ENCODE data around the gene SSH2.
"Not testable (repeated sequence)": the region's sequence is repeated elsewhere in the genome, so short reads cannot be mapped to it uniquely, and the experiment has no call there.

The SSH2 gene

GRCh38 chr17:29661213-29661612, 268.8 kb downstream of the SSH2 start:
- no peak for DNase-seq
- in situ Hi-C loops (cut with MboI; ENCODE audit: low pct_unique_long_range_greater_than_20kb, low sequenced_read_pairs), result no loop called here

DNA sequence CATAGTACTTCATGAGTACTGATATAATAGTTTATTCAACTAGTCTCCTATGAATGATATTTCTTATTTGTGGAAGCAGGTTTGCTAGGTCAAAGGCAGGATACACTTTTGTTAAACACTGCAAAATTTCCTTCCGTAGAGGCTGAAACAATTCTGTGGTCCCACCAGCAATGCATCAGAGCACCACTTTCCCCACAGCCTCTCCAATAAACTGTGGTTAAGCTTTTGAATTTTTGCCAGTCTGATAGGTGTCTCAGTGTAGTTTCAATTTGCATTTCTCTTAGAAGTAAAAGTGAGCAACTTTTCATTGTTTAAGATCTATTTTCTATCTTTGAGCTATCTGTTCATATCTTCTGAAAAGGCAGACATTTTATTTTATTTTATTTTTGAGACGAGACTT, 270.9 kb downstream of the SSH2 start:
- in situ Hi-C loops (cut with MboI; ENCODE audit: low pct_unique_long_range_greater_than_20kb, low sequenced_read_pairs), result no loop called here
- DNase-seq, result no peak

- in situ Hi-C loops (cut with MboI; ENCODE audit: low pct_unique_long_range_greater_than_20kb, low sequenced_read_pairs), result no loop called here
- DNase-seq, result no peak
These were observed 274.7 kb downstream of the SSH2 start for GRCh38 chr17:29655323-29655722.

GRCh38 chr17:29653995-29654714, 275.9 kb downstream of the SSH2 start:
- in situ Hi-C loops (cut with MboI; ENCODE audit: low pct_unique_long_range_greater_than_20kb, low sequenced_read_pairs), result no loop called here

GRCh38 chr17:29652976-29653375, 277.1 kb downstream of the SSH2 start:
- no peak for DNase-seq
- in situ Hi-C loops (cut with MboI; ENCODE audit: low pct_unique_long_range_greater_than_20kb, low sequenced_read_pairs), result no loop called here

More at GRCh38 chr17:29653995-29654714, 275.9 kb downstream of the SSH2 start:
- DNase-seq, result no peak

GRCh38 chr17:29651913-29652312, 278.1 kb downstream of the SSH2 start:
- in situ Hi-C loops (cut with MboI; ENCODE audit: low pct_unique_long_range_greater_than_20kb, low sequenced_read_pairs); DNase-seq: not testable (repeated sequence)

GRCh38 chr17:29650396-29650795, 279.6 kb downstream of the SSH2 start:
- in situ Hi-C loops (cut with MboI; ENCODE audit: low pct_unique_long_range_greater_than_20kb, low sequenced_read_pairs), result no loop called here
- no peak for DNase-seq

DNA sequence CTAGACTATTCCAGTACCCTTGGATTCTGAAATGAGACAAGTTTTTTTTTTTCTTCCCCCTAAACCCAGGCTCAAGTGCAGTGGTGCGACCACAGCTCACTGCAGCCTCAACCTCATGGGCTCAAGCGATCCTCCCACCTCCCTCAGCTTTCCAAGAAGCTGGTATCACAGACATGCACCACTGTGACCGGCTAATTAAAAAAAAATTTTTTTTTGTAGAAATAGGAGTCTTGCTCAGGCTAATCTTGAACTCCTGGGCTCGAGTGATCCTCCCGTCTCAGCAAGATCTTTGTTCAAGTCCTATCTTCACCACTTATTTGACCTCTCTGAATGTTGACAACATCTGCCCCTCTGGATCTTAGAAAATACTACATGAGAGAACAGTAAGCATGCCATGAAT, 280.7 kb downstream of the SSH2 start:
- no peak for DNase-seq

DNA sequence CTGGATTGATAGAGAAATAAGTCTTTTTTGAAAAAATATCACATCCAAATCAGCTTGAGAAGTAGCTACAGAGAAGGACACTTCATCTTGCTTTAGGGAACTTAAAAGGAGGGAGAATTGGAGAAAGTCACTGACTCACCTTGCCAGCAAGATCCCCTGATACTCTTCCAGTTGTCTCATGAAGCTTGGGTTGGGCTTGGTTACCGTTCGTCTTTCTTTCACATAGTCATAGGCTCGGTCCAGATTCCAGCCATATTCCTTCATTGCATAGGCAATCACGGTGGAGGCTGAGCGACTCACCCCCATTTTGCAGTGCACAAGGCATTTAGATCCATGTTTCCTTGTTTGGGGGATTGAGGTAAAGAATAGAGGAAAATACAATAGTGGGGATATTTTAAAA, 282.0 kb downstream of the SSH2 start:
- in situ Hi-C loops (cut with MboI; ENCODE audit: low pct_unique_long_range_greater_than_20kb, low sequenced_read_pairs), result loop anchor here (25.0 kb wide), 1 partner anchor 339 kb away; no protein-coding TSS in a partner anchor
- DNase-seq, result no peak

More for the DNA sequence above, 280.7 kb downstream of the SSH2 start:
- in situ Hi-C loops (cut with MboI; ENCODE audit: low pct_unique_long_range_greater_than_20kb, low sequenced_read_pairs), result loop anchor here (25.0 kb wide), 1 partner anchor 338 kb away; no protein-coding TSS in a partner anchor

DNA sequence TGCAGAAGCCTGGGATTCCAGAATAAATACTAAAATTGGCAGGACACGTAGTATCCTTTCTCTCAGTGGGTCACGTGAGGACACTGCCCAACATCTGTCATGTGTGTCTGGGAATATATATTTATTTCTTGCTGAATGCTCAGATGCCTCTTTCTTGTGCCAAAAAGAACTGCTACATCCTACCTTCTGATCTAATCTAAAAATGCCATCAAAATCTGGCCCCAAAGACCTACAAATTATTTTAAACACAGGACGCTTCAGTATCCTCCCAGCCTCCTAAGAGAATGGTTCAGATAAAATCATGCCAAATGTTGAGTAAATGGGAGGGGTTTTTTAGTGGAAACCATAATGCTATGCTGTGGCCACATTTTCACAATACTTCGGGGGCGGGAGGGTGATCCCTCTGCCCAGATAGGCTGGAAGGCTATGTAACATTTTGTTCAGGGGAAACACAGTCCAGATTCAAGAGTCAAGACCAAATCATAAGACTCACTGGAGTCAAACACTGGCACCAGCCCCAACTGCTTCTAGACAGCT, 284.4 kb downstream of the SSH2 start:
- in situ Hi-C loops (cut with MboI; ENCODE audit: low pct_unique_long_range_greater_than_20kb, low sequenced_read_pairs), result loop anchor here (25.0 kb wide), 1 partner anchor 342 kb away; no protein-coding TSS in a partner anchor

DNA sequence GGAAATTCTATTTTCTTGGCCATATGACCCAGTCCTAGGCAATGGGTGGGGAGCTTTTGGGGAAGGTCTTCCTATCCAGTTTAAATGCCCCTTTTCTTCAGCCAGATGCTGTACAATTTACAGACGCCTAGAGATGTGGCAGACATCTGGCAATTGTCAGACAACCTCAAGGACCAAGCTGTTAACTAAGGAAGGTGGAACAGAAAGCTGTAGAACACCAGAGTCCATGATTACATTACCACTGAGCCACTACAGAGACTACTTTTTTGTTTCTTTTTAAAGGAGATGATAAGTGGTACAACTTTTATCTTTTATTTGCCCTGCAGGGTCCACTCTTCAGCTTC, 286.2 kb downstream of the SSH2 start:
- no peak for DNase-seq
- in situ Hi-C loops (cut with MboI; ENCODE audit: low pct_unique_long_range_greater_than_20kb, low sequenced_read_pairs), result loop anchor here (25.0 kb wide), 1 partner anchor 344 kb away; no protein-coding TSS in a partner anchor

More for the DNA sequence above, 284.4 kb downstream of the SSH2 start:
- no peak for DNase-seq

DNA sequence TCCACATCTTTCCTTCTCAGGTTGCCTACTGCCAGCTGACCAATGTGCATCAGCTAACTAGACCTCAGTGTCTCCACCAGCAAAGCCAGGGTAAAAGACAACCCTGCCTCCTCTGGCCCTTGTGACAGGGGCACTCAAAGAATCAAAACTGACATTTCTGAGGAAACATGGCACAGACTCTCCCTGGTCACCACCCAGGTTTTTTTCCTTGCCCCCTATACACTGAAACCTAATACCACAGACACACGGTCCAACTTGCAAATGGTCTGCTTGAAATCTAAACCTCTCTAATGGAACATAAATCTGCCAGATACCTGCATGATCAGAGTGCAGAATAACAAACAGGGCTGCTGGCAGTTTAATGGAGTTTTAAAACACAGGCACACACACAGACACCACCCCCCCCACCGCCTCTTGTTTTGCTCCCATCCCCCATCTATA, 287.8 kb downstream of the SSH2 start:
- DNase-seq, result no peak
- in situ Hi-C loops (cut with MboI; ENCODE audit: low pct_unique_long_range_greater_than_20kb, low sequenced_read_pairs), result loop anchor here (25.0 kb wide), 1 partner anchor 345 kb away; no protein-coding TSS in a partner anchor

DNA sequence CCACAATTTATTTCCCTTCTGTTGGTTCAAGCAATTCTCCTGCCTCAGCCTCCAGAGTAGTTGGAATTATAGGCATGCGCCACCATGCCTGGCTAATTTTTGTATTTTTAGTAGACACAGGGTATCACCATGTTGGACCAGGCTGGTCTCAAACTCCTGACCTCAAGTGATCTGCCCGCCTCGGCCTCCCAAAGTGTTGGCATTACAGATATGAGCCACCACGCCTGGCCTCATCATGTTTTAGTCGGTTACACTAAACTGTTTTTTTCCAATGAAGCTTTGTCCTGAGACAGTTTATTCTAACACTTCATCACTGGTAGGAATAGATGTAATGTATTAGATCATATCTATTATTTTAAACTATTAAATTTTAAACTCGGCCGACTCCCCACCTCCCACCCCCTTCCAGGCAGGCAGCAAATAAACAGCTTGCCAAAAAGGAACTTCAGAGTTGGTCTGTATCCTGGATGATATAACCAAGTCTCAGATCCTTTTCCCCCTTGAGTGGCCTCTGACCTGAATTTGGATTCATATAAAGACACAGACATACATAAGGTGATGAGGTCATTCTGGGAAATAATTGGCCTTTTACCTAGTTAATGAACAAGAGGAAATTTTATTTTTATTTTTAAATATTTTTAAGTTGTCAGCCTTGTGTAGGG, 288.9 kb downstream of the SSH2 start:
- in situ Hi-C loops (cut with MboI; ENCODE audit: low pct_unique_long_range_greater_than_20kb, low sequenced_read_pairs), result loop anchor here (25.0 kb wide), 1 partner anchor 346 kb away; no protein-coding TSS in a partner anchor
- no peak for DNase-seq

DNA sequence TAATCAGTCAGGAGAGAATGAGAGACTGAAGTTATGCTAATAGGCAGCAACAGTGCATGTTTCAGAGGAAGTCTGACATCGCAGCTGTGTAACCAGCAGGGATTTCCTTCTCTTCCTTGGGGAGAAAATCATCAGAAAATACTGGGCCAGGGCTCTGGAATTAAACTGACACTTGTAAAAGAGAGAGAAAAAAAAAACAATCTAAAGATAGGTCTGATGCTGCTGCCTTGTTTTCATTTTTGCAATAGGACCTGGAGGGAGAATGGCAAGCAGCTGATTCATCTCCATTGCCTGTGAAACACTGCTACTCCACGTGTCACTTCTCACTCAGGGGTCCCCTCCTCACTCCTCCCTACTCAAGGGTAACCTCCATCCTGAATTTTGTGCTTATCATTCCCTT, 289.6 kb downstream of the SSH2 start:
- in situ Hi-C loops (cut with MboI; ENCODE audit: low pct_unique_long_range_greater_than_20kb, low sequenced_read_pairs), result loop anchor here (25.0 kb wide), 1 partner anchor 347 kb away; no protein-coding TSS in a partner anchor
- no peak for DNase-seq

DNA sequence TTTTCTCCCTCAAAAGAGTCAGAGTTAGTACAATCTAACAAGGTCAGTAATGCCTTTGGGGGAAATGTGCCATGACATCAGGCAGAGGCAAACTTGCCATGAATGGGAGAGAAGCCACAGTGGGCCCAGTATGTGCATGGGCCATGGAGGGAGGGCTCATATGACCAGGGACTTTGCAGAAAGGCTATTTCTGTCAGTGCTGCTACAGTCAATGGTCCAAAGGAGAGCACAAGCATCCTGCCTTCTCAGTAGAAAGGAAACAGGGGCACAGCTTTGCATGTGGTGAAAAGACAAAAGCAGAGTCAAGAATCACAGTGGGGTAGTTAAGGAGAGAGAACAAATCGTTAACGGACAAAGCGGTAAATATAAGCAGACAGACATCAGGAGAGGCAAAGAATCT, 296.1 kb downstream of the SSH2 start:
- in situ Hi-C loops (cut with MboI; ENCODE audit: low pct_unique_long_range_greater_than_20kb, low sequenced_read_pairs), result loop anchor here (25.0 kb wide), 1 partner anchor 353 kb away; no protein-coding TSS in a partner anchor
- no peak for DNase-seq

- in situ Hi-C loops (cut with MboI; ENCODE audit: low pct_unique_long_range_greater_than_20kb, low sequenced_read_pairs), result loop anchor here (25.0 kb wide), 1 partner anchor 357 kb away; no protein-coding TSS in a partner anchor
- no peak for DNase-seq
These were observed 299.3 kb downstream of the SSH2 start for GRCh38 chr17:29630630-29631193.

DNA sequence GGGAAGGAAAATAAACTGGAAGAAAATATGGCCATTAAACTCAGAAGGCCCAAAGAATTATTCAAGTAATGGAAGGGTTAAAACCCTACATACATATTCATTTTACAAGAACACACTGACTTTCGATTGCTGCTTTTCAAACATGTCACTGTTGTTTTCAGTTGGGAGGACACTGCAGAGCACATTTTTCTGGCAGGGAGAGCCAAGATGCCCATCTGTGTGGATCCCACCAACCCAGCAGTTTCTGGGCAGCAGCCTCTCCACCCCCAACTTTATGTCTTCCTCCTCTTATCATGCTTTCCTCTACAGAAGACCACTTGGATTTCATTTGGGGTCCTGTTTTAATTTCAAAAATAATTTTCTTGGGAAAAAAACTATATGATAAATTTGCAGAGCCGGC, 300.2 kb downstream of the SSH2 start:
- DNase-seq, result no peak
- in situ Hi-C loops (cut with MboI; ENCODE audit: low pct_unique_long_range_greater_than_20kb, low sequenced_read_pairs), result loop anchor here (25.0 kb wide), 1 partner anchor 357 kb away; no protein-coding TSS in a partner anchor

DNA sequence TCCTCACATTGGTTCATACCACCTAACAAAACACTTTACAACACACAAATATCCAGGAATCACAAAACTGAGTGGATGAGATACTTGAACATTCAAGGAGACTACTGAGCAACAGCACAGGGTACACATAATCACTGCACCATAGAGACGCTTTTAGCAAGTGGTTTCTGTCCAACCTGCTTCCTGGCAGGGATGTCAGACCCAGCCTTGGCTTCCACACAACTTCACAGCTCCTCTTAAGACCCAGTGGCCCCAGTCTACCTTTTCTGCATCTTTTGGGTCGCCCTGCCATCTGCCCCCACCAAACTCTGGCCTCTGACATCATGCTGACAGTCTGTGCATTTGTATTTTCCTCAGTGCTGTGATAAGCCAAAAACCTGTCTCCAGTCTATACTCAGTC, 301.4 kb downstream of the SSH2 start:
- in situ Hi-C loops (cut with MboI; ENCODE audit: low pct_unique_long_range_greater_than_20kb, low sequenced_read_pairs), result loop anchor here (25.0 kb wide), 1 partner anchor 359 kb away; no protein-coding TSS in a partner anchor
- DNase-seq, result no peak

DNA sequence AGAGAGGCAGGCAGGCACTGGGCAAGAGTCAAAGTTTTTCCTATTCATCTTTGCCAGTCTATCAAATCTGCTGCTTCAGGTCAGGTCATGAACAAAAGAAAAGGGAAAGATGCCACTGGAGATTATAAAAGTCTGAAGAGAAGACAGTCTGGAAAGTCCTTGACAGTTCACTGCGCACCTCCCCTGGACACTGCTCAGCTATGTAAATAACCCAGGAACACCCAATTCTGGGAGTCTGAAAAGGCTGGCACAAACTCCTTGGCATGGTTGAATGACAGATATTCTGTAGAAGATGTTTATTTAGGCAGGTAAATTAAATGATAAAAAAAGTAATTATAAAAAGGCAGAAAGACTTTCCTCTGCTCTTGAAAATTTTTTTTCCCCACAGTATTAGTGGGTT, 302.1 kb downstream of the SSH2 start:
- no peak for DNase-seq
- in situ Hi-C loops (cut with MboI; ENCODE audit: low pct_unique_long_range_greater_than_20kb, low sequenced_read_pairs), result loop anchor here (25.0 kb wide), 1 partner anchor 359 kb away; no protein-coding TSS in a partner anchor

Data from KBM-7 (cell line).